Activated naive CD8-positive, alpha-beta T cell treated with anti-CD3 and anti-CD28 coated beads, Interleukin-2, amount 50 U/mL, for 24 hours (primary cell): ENCODE measurements around the gene CLDN22.

Source experiments
- ATAC-seq: fragments of 150-1000 bp; cut with Tn5 transposase; one replicate; pipeline ENCODE4 v1.10.0; 2021
- DNase-seq: peaks from one replicate; pipeline ENCODE4 v3.0.0; 2021
- H3K27ac Mint-ChIP-seq: one replicate; pipeline ENCODE4 v1.8.0; 2021; ENCODE audit warnings: mild to moderate bottlenecking, mixed read lengths
- H3K27me3 Mint-ChIP-seq: one replicate; pipeline ENCODE4 v1.8.0; 2021; ENCODE audit warnings: mixed read lengths
- H3K36me3 Mint-ChIP-seq: one replicate; pipeline ENCODE4 v1.8.0; 2021; ENCODE audit warnings: low read depth, mixed read lengths
- H3K4me1 Mint-ChIP-seq: one replicate; pipeline ENCODE4 v1.8.0; 2021; ENCODE audit warnings: mixed read lengths
- H3K4me3 Mint-ChIP-seq: one replicate; pipeline ENCODE4 v1.8.0; 2021; ENCODE audit warnings: mild to moderate bottlenecking, moderate library complexity, mixed read lengths
- H3K9me3 Mint-ChIP-seq: one replicate; pipeline ENCODE4 v1.8.0; 2021; ENCODE audit warnings: mixed read lengths

The CLDN22 gene

GRCh38 chr4:183352546-183352945, 32.5 kb upstream of the CLDN22 start:
- ATAC-seq (no peak), DNase-seq (no peak)
- H3K27me3 Mint-ChIP-seq = peaks cover 15% of the 10 kb centered on the region
- no peak overlapping the region for H3K27ac Mint-ChIP-seq
- H3K36me3 Mint-ChIP-seq = no peaks in the 10 kb centered on the region
- H3K4me1 Mint-ChIP-seq = peaks cover 19% of the 10 kb centered on the region
- no peak overlapping the region for H3K4me3 Mint-ChIP-seq
- no peaks in the 10 kb centered on the region for H3K9me3 Mint-ChIP-seq

DNA sequence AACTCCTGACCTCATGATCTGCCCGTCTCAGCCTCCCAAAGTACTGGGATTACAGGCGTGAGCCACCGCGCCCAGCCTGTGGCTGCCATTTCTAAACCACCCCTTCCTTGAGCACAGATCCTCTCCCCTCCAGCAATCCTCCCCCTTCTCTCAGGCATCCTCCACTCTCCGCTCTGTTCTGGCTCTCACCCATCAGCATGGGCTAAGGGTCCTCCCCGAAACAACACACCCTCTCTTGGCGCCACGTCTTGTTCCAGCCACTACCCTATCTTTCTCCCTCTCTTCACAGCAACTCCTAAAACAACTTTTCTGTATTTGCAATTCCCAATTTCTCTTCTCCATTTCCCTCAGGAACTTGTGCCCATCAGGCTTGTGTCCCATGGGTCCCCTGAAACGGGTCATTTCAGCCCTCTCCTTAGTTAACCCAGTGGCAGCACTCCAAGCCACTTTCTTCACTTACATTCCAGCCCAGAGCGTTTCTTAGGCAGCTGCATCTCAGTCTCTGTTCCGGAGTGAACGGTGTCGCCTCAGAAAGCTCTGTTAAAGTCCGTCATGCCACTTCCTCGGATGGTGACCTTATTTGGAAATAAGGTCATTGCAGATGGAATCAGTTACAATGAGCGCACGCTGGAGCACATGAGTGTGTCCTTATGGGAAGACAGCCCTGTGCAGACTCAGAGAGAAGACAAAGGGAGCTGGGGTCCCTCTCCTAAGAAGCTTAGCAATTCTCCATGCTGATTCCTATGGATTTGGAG, 30.4 kb upstream of the CLDN22 start:
- ATAC-seq (no peak), DNase-seq (no peak)
- peaks cover 19% of the 10 kb centered on the region for H3K4me1 Mint-ChIP-seq
- peak overlapping the region; percentile 23 for H3K27ac Mint-ChIP-seq
- H3K9me3 Mint-ChIP-seq = no peaks in the 10 kb centered on the region
- H3K27me3 Mint-ChIP-seq = peaks cover 17% of the 10 kb centered on the region
- H3K4me3 Mint-ChIP-seq = no peak overlapping the region
- no peaks in the 10 kb centered on the region for H3K36me3 Mint-ChIP-seq

DNA sequence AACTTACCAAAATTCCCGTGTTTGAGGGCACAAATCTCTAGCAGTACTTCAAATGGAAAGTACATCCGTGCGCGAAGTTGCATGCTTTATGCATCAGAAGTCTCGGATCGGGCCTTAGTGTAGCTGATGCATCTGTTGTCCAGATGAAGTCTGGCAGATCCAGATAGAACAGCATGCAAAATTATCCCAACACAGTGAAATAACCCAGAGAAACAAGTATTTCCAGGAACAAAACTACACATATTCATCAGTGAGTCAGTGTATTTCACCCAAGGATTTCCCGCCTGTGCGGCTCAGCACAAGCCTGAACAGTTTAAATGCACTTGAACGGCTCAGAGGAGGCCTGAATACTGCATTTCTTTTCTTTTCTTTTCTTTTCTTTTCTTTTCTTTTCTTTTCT, 29.6 kb upstream of the CLDN22 start:
- no peaks in the 10 kb centered on the region for H3K36me3 Mint-ChIP-seq
- H3K9me3 Mint-ChIP-seq = no peaks in the 10 kb centered on the region
- H3K4me1 Mint-ChIP-seq = peaks cover 19% of the 10 kb centered on the region
- peaks cover 21% of the 10 kb centered on the region for H3K27me3 Mint-ChIP-seq
- DNase-seq (no peak), ATAC-seq (no peak)
- H3K4me3 Mint-ChIP-seq = no peak overlapping the region
- H3K27ac Mint-ChIP-seq = peak overlapping the region; percentile 74

DNA sequence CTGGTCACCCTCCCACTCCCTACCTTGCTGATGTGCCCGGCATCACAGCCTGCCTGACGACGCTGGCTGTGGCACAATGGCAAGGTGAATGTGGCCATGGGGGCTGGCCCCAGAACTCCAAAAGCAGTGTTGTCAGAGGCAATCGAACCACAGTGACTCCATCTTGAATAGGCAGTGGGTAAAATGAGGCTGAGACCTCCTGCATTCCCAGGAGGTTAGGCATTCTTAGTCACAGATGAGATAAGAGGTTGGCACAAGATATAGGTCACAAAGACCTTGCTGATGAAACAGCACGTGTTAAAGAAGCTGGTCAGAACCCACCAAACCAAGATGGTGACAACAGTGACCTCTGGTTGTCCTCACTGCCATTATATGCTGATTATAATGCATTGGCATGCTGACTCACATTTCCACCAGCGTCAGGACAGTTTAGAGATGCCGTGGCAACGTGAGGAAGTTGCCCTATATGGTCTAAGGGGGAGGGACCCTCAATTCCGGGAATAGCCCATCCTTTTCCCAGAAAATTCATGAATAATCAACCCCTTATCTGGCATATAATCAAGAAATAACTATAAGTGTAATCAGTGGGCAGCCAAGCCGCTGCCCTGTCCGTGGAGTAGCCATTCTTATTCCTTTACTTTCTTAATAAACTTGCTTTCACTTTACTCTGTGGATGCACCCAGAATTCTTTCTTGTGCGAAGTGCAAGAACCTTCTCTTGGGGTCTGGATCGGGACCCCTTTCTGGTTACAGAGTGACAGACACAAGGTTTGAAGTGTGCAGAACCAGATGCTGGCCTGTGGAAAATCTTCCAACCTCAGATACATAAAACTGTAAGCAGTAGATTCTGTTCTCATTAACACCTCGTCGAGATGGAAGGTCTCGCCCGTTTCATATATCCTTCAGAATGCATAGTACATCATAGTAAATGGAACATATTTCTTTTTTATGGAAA, 28.9 kb upstream of the CLDN22 start:
- DNase-seq (peak; percentile 36), ATAC-seq (peak; percentile 93)
- Mint-ChIP-seq H3K36me3 (no peaks in the 10 kb centered on the region), H3K27ac (peak overlapping the region; percentile 74), H3K9me3 (no peaks in the 10 kb centered on the region), H3K4me1 (peaks cover 19% of the 10 kb centered on the region), H3K27me3 (peaks cover 23% of the 10 kb centered on the region), H3K4me3 (no peak overlapping the region)

DNA sequence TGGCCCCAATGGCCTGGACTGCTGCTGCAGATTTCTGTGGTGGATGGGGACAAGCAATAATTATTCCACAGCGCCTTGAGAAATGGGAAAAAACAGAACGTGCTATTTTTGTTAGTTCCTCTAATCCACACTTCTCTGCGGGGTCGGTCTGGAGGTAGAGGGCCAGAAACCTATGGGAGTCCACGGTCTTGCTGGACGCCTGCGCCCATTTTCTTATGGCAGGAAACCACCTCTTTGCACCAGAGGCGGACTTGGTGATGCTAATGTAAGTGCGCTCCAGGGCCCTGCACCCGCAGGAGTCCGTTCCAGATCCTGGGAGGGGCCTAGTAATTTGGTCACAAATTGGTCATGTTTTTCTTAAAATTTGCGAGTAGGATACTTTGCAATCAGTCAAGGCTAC, 28.1 kb upstream of the CLDN22 start:
- H3K4me3 Mint-ChIP-seq = no peak overlapping the region
- H3K36me3 Mint-ChIP-seq = no peaks in the 10 kb centered on the region
- peaks cover 30% of the 10 kb centered on the region for H3K27me3 Mint-ChIP-seq
- no peak overlapping the region for H3K27ac Mint-ChIP-seq
- DNase-seq (no peak), ATAC-seq (no peak)
- H3K9me3 Mint-ChIP-seq = no peaks in the 10 kb centered on the region
- peaks cover 21% of the 10 kb centered on the region for H3K4me1 Mint-ChIP-seq

DNA sequence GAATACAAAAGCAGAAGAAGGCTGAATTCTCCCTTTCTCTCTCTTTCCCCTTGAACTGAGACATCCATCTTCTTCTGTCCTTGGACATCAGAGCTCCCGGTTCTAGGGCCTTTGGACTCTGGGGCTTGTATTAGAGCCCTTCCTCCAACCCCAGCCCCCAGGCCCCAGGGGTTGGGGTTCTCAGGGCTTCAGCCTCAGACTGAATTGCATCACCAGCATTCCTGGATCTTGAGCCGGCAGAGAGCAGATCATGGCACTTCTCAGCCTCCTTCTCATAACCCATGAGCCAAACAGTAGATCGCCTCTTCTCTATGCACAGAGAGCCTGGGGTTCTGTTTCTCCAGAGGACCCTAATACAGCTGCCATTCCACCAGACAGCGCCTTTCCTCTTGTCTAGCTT, 27.5 kb upstream of the CLDN22 start:
- Mint-ChIP-seq H3K27ac (no peak overlapping the region), H3K4me1 (peaks cover 22% of the 10 kb centered on the region), H3K36me3 (no peaks in the 10 kb centered on the region), H3K27me3 (peaks cover 33% of the 10 kb centered on the region), H3K4me3 (no peak overlapping the region), H3K9me3 (no peaks in the 10 kb centered on the region)
- ATAC-seq (no peak), DNase-seq (no peak)

- Mint-ChIP-seq H3K4me3 (no peak overlapping the region), H3K27ac (no peak overlapping the region), H3K27me3 (peaks cover 34% of the 10 kb centered on the region), H3K9me3 (no peaks in the 10 kb centered on the region), H3K4me1 (peaks cover 22% of the 10 kb centered on the region), H3K36me3 (no peaks in the 10 kb centered on the region)
- DNase-seq = no peak
- no peak for ATAC-seq
These were observed 27.1 kb upstream of the CLDN22 start for GRCh38 chr4:183347146-183347545.

- no peak overlapping the region for H3K27ac Mint-ChIP-seq
- no peak for DNase-seq
- H3K27me3 Mint-ChIP-seq = peaks cover 25% of the 10 kb centered on the region
- no peaks in the 10 kb centered on the region for H3K9me3 Mint-ChIP-seq
- H3K36me3 Mint-ChIP-seq = no peaks in the 10 kb centered on the region
- H3K4me1 Mint-ChIP-seq = peaks cover 19% of the 10 kb centered on the region
- H3K4me3 Mint-ChIP-seq = no peak overlapping the region
- no peak for ATAC-seq
These were observed 25.2 kb upstream of the CLDN22 start for GRCh38 chr4:183345261-183345660.

- Mint-ChIP-seq H3K9me3 (no peaks in the 10 kb centered on the region), H3K4me3 (no peak overlapping the region), H3K27me3 (peaks cover 24% of the 10 kb centered on the region), H3K36me3 (no peaks in the 10 kb centered on the region), H3K4me1 (peaks cover 18% of the 10 kb centered on the region), H3K27ac (no peak overlapping the region)
- no peak for DNase-seq
- ATAC-seq = no peak
These were observed 24.6 kb upstream of the CLDN22 start for GRCh38 chr4:183344523-183345255.

DNA sequence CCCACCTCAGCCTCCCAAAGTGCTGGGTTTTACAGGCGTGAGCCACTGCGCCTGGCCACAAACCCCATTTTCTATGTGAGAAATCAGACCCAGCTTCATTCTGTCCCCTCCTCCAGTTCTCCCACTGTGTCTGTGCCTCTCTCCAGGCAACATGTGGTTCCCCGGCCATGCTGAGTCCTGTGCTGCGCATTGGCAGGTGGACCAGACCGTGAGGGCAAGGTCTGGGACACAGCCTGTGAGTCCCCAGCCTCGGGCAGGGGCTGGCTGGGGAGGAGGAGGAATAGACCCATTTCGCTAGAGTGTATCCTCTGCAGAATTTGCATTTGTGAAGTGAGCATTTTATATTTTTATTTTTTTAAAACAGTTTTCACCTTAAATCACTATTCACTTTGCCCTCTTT, 23.7 kb upstream of the CLDN22 start:
- no peak overlapping the region for H3K4me3 Mint-ChIP-seq
- no peak for DNase-seq
- H3K36me3 Mint-ChIP-seq = no peaks in the 10 kb centered on the region
- H3K27ac Mint-ChIP-seq = no peak overlapping the region
- H3K27me3 Mint-ChIP-seq = peaks cover 21% of the 10 kb centered on the region
- peaks cover 8% of the 10 kb centered on the region for H3K4me1 Mint-ChIP-seq
- no peaks in the 10 kb centered on the region for H3K9me3 Mint-ChIP-seq
- no peak for ATAC-seq

- H3K36me3 Mint-ChIP-seq = no peaks in the 10 kb centered on the region
- no peak overlapping the region for H3K27ac Mint-ChIP-seq
- no peak overlapping the region for H3K4me3 Mint-ChIP-seq
- peaks cover 3% of the 10 kb centered on the region for H3K4me1 Mint-ChIP-seq
- H3K9me3 Mint-ChIP-seq = no peaks in the 10 kb centered on the region
- DNase-seq (peak; percentile 5), ATAC-seq (peak; percentile 21)
- H3K27me3 Mint-ChIP-seq = peaks cover 21% of the 10 kb centered on the region
These were observed 22.8 kb upstream of the CLDN22 start for GRCh38 chr4:183342541-183343533.

- H3K9me3 Mint-ChIP-seq = no peaks in the 10 kb centered on the region
- no peaks in the 10 kb centered on the region for H3K36me3 Mint-ChIP-seq
- DNase-seq = no peak
- no peak overlapping the region for H3K27ac Mint-ChIP-seq
- peaks cover 12% of the 10 kb centered on the region for H3K27me3 Mint-ChIP-seq
- peaks cover 8% of the 10 kb centered on the region for H3K4me1 Mint-ChIP-seq
- no peak for ATAC-seq
- H3K4me3 Mint-ChIP-seq = no peak overlapping the region
These were observed 17.8 kb upstream of the CLDN22 start for GRCh38 chr4:183337833-183338232.

DNA sequence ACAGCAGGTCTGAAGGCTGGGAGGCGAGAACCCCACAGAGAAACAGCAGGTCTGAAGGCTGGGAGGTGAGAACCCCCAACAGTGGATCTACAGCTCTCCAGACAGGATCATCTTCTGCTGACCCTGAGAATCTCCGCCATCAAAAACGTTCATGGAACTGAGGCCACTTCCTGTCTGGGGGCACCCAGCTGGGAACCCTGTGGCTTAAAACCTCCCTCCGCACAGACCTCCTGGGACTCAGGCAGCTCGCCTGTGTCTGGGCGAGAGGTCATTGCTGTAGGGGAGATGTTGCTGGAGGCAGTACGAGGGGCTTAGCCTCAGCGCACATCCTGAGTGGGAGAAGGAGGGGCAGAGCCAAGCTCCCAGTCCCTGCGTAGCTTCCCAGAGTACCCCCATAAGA, 17.3 kb upstream of the CLDN22 start:
- H3K36me3 Mint-ChIP-seq = no peaks in the 10 kb centered on the region
- H3K4me3 Mint-ChIP-seq = no peak overlapping the region
- no peak overlapping the region for H3K27ac Mint-ChIP-seq
- no peaks in the 10 kb centered on the region for H3K9me3 Mint-ChIP-seq
- DNase-seq (no peak), ATAC-seq (no peak)
- peaks cover 8% of the 10 kb centered on the region for H3K4me1 Mint-ChIP-seq
- peaks cover 15% of the 10 kb centered on the region for H3K27me3 Mint-ChIP-seq
